HUES6 (cell line): ENCODE results near the gene SAFB.

Source experiments
- H3K27ac ChIP-seq: 2 replicates; pipeline ENCODE4 v1.7.0; 2013; ENCODE audit warnings: low read depth, mild to moderate bottlenecking, low read length, inconsistent platforms
- H3K27me3 ChIP-seq: 2 replicates; pipeline ENCODE4 v1.6.1; 2013; ENCODE audit warnings: low read length; ENCODE audit not compliant: control insufficient read depth, insufficient read depth
- H3K36me3 ChIP-seq: 2 replicates; pipeline ENCODE4 v1.6.1; 2013; ENCODE audit warnings: low read length; ENCODE audit not compliant: control insufficient read depth, insufficient read depth
- H3K4me1 ChIP-seq: 2 replicates; pipeline ENCODE4 v1.6.1; 2013; ENCODE audit warnings: low read length; ENCODE audit not compliant: control insufficient read depth, insufficient read depth
- H3K4me3 ChIP-seq: 2 replicates; pipeline ENCODE4 v1.5.1; 2013; ENCODE audit warnings: low read depth, low read length
- H3K9ac ChIP-seq: one replicate; pipeline ENCODE4 v1.6.1; 2013; ENCODE audit warnings: mild to moderate bottlenecking, low read length
- H3K9me3 ChIP-seq: 2 replicates; pipeline ENCODE4 v1.6.1; 2013; ENCODE audit warnings: low read depth, low read length; ENCODE audit not compliant: control insufficient read depth, insufficient read depth

Gene SAFB

GRCh38 chr19:5667751-5668271 is 44.9 kb downstream of the SAFB start:
- peak overlapping the region; percentile 35 for H3K9ac ChIP-seq
- H3K27ac ChIP-seq = peak overlapping the region; percentile 21; the same call in 1 of the 2 replicates
- H3K27me3 ChIP-seq = no peaks in the 10 kb centered on the region
- H3K4me1 ChIP-seq = peaks cover 11% of the 10 kb centered on the region
- peaks cover 82% of the 10 kb centered on the region for H3K36me3 ChIP-seq
- H3K4me3 ChIP-seq = no peak overlapping the region
- H3K9me3 ChIP-seq = no peaks in the 10 kb centered on the region

- H3K4me1 ChIP-seq = peaks cover 11% of the 10 kb centered on the region
- H3K9me3 ChIP-seq = no peaks in the 10 kb centered on the region
- H3K27ac ChIP-seq = no peak overlapping the region
- H3K27me3 ChIP-seq = no peaks in the 10 kb centered on the region
- no peak overlapping the region for H3K9ac ChIP-seq
- H3K4me3 ChIP-seq = no peak overlapping the region
- peaks cover 74% of the 10 kb centered on the region for H3K36me3 ChIP-seq
These were observed 46.3 kb downstream of the SAFB start for GRCh38 chr19:5669212-5669611.

- Histone ChIP-seq H3K36me3 (peaks cover 51% of the 10 kb centered on the region), H3K4me1 (peaks cover 11% of the 10 kb centered on the region)
These were observed 48.7 kb downstream of the SAFB start for GRCh38 chr19:5671600-5671999.

GRCh38 chr19:5672708-5673459 is 50.0 kb downstream of the SAFB start:
- no peak overlapping the region for H3K27ac ChIP-seq
- H3K4me3 ChIP-seq = no peak overlapping the region
- H3K36me3 ChIP-seq = peaks cover 38% of the 10 kb centered on the region
- H3K4me1 ChIP-seq = peaks cover 3% of the 10 kb centered on the region; the same call in 1 of the 2 replicates
- H3K9ac ChIP-seq = no peak overlapping the region
- H3K9me3 ChIP-seq = no peaks in the 10 kb centered on the region
- H3K27me3 ChIP-seq = no peaks in the 10 kb centered on the region

More at GRCh38 chr19:5671600-5671999, 48.7 kb downstream of the SAFB start:
- Histone ChIP-seq H3K27ac (no peak overlapping the region), H3K9ac (no peak overlapping the region), H3K27me3 (no peaks in the 10 kb centered on the region), H3K9me3 (no peaks in the 10 kb centered on the region), H3K4me3 (no peak overlapping the region)

- no peak overlapping the region for H3K27ac ChIP-seq
- peaks cover 31% of the 10 kb centered on the region for H3K36me3 ChIP-seq
- no peak overlapping the region for H3K4me3 ChIP-seq
- H3K9ac ChIP-seq = no peak overlapping the region
- no peaks in the 10 kb centered on the region for H3K27me3 ChIP-seq
- no peaks in the 10 kb centered on the region for H3K4me1 ChIP-seq
- no peaks in the 10 kb centered on the region for H3K9me3 ChIP-seq
These were observed 50.9 kb downstream of the SAFB start for GRCh38 chr19:5673752-5674151.

- H3K4me1 ChIP-seq = peaks cover 4% of the 10 kb centered on the region; the same call in 1 of the 2 replicates
- peaks cover 22% of the 10 kb centered on the region for H3K36me3 ChIP-seq
- no peak overlapping the region for H3K4me3 ChIP-seq
- H3K27me3 ChIP-seq = no peaks in the 10 kb centered on the region
- no peak overlapping the region for H3K9ac ChIP-seq
- no peaks in the 10 kb centered on the region for H3K9me3 ChIP-seq
- no peak overlapping the region for H3K27ac ChIP-seq
These were observed 51.8 kb downstream of the SAFB start for GRCh38 chr19:5674714-5675113.

GRCh38 chr19:5676105-5676771 is 53.4 kb downstream of the SAFB start:
- Histone ChIP-seq H3K36me3 (peaks cover 17% of the 10 kb centered on the region; the same call in 1 of the 2 replicates), H3K9ac (no peak overlapping the region), H3K4me3 (no peak overlapping the region), H3K27ac (no peak overlapping the region), H3K9me3 (no peaks in the 10 kb centered on the region), H3K27me3 (no peaks in the 10 kb centered on the region), H3K4me1 (peaks cover 6% of the 10 kb centered on the region; the same call in 1 of the 2 replicates)

GRCh38 chr19:5676772-5677105 is 53.9 kb downstream of the SAFB start:
- Histone ChIP-seq H3K4me1 (peaks cover 8% of the 10 kb centered on the region; the same call in 1 of the 2 replicates), H3K9ac (no peak overlapping the region), H3K4me3 (no peak overlapping the region), H3K27ac (no peak overlapping the region), H3K36me3 (peaks cover 12% of the 10 kb centered on the region; the same call in 1 of the 2 replicates), H3K27me3 (no peaks in the 10 kb centered on the region), H3K9me3 (no peaks in the 10 kb centered on the region)

- Histone ChIP-seq H3K4me1 (peaks cover 8% of the 10 kb centered on the region; the same call in 1 of the 2 replicates), H3K36me3 (peaks cover 8% of the 10 kb centered on the region; the same call in 1 of the 2 replicates), H3K9me3 (no peaks in the 10 kb centered on the region), H3K4me3 (no peak overlapping the region), H3K27ac (no peak overlapping the region), H3K27me3 (no peaks in the 10 kb centered on the region), H3K9ac (no peak overlapping the region)
These were observed 54.3 kb downstream of the SAFB start for GRCh38 chr19:5677136-5677535.

- peaks cover 8% of the 10 kb centered on the region; the same call in 1 of the 2 replicates for H3K4me1 ChIP-seq
These were observed 54.7 kb downstream of the SAFB start for GRCh38 chr19:5677580-5677979.

More at GRCh38 chr19:5677580-5677979, 54.7 kb downstream of the SAFB start:
- no peaks in the 10 kb centered on the region for H3K27me3 ChIP-seq
- H3K4me3 ChIP-seq = no peak overlapping the region
- H3K9me3 ChIP-seq = no peaks in the 10 kb centered on the region
- H3K9ac ChIP-seq = no peak overlapping the region
- H3K36me3 ChIP-seq = peaks cover 8% of the 10 kb centered on the region; the same call in 1 of the 2 replicates
- H3K27ac ChIP-seq = no peak overlapping the region
